Measurements from ENCODE around the gene NSUN2. TPM values are rescaled to one million over a fixed set of nuclear protein-coding genes. Genes with fewer than 3 reads are reported as not detected.
A peak's percentile ranks its signal among the peaks of the same experiment; 100 is the strongest.
"Not testable (repeated sequence)": the region's sequence is repeated elsewhere in the genome, so short reads cannot be mapped to it uniquely, and the experiment has no call there.

Gene NSUN2
- total RNA-seq, 1 donor from 2014 or later: 37.5 TPM

DNA sequence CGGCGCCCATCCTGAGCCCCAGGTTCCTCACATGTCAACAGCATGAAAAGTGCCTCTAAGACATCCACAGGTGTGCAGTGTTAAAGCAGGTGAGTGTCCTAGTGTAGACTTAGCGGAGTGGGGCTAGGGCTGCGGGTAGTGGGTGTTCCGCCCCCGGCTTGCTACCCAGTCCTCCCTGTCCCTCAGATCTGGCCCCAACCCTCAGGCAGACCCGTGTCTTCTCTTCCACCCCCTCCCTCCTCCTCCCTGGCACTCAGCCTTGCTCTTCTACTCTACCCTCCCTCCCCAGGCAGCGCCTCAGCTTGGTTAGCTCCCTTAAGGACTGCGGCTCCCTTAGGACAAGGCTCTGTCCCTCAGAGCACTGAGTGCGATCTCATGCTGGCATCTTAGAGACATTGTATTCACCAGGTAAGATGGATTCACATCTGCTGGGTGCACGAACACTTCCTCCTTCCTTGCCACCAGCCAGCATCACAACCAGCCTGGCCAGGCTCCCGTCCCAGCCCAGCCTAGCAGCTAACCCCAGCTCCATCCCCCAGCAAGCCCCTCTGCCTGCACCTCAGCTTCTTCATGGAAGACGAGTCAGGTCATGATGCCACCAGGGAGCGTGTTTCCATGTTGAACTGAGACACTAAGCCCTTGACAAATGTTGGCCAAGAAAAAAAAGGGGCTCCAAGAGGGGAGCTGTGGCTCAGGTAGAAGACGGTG, 46.8 kb downstream of the NSUN2 start:
- FAIRE-seq (no peak), DNase-seq (ENCODE audit: low spot score in 2 of 2) (no peak)

GRCh38 chr5:6585168-6585567, 47.7 kb downstream of the NSUN2 start:
- FAIRE-seq (no peak), DNase-seq (ENCODE audit: low spot score in 2 of 2) (no peak)

GRCh38 chr5:6584727-6585126, 48.1 kb downstream of the NSUN2 start:
- FAIRE-seq: no peak

GRCh38 chr5:6584101-6584645, 48.7 kb downstream of the NSUN2 start:
- FAIRE-seq (no peak), DNase-seq (ENCODE audit: low spot score in 2 of 2) (no peak)

More at GRCh38 chr5:6584727-6585126, 48.1 kb downstream of the NSUN2 start:
- no peak for DNase-seq (ENCODE audit: low spot score in 2 of 2)

- peak; percentile 67 to 82 for DNase-seq (ENCODE audit: low spot score in 2 of 2)
- FAIRE-seq: no peak
Measured at GRCh38 chr5:6583049-6583880, 49.6 kb downstream of the NSUN2 start.

DNA sequence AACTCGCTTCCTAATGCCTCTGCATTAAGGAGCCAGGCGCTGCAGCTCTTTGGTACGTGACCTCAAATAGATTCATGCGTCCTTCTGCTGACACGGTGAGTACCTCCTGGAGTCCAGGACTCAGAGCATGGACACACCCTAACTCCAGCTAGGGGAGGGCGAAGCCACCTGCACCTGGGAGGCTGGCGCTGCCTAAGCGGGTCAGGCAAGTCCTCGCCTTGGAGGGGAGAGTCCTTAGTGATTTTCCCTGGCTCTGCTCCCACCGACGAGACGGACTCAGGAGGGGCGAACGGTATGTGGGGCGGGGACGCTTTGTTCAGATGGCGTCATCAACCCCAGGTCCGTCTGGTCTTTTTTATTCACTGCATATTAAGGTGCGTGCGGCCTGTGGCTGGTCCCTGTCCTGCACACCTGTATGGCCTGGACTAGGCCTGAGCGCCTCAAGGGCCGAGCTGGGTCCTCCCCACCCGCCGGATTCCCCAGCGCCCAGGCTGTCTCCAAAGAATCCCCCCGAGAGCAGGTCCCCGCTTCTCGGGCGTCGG, 50.3 kb downstream of the NSUN2 start:
- DNase-seq (ENCODE audit: low spot score in 2 of 2) (no peak), FAIRE-seq (no peak)

DNA sequence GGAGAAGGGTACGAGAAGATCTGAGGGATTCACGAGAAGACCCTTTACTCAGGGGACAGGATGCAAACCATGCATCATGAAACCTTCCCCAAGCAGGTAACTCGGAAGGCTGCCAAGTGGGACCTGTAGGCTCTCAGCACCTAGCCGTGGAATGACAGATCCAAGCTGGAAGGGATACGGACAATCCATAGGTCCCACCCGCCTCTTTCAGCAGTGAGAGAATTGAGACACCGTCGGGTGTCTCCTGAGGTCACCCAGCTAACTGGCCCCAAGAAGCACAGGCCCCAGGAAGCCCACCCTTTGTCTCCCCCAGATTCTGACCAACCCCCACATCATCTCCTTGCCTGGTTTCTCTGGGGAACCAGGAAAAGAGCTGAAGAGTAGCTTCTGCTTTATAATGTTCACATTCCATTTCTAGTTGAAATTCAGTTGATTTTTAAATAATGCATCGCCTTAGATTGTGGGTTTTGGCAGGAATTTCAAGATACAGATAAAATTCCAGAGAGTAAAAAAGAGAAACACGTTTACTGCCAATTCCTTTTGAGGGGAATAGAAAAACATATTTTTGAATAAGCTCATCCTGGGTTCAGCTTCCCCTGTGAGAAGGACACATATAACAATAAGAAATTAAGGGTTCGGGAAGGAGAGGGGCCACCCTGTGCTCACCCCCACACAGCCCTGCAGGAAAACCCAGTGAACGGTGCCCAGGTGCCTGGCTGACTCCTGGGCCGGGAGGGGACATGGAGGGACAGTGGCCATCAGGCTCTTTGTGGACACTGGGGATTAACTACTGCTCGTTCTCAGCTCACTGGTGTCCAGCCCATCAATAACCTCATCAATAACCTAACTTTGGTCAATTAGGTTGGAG, 51.1 kb downstream of the NSUN2 start:
- DNase-seq (ENCODE audit: low spot score in 2 of 2) (no peak), FAIRE-seq (no peak)

- FAIRE-seq (no peak), DNase-seq (ENCODE audit: low spot score in 2 of 2) (no peak)
Measured at GRCh38 chr5:6581090-6581489, 51.8 kb downstream of the NSUN2 start.

- no peak for DNase-seq (ENCODE audit: low spot score in 2 of 2)
- FAIRE-seq: no peak
Measured at GRCh38 chr5:6579535-6579934, 53.3 kb downstream of the NSUN2 start.

DNA sequence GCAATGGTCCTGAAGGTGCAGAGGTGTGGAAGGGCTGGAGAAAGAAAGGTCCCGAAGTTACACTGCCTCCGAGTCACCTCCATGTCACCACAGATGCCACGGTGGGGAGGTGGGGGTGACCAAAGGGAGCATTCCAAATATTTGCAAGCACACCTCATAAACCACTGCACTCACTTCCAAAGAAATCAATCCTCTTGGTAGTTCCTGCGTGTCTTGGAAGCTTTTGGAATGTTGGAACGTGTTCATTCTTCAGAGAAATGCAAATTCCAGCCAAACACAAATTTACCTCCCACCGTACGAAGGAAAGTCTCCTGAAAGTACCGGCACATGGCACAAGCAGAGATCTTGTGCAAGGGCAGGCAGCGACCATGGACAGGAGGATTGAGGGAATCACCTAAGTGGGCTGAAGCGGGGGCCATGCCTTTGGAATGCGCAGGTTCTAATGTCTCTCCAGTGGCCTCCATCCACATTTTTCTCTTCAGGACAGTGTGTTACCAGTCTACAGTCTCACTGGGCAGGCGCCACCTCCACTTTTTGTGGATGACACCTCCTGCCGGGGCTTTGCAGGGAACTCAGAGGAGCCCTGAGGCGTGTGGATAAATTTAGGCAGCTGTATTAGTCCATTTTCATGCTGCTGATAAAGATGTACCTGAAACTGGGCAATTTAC, 54.0 kb downstream of the NSUN2 start:
- DNase-seq (ENCODE audit: low spot score in 2 of 2) (no peak), FAIRE-seq (no peak)

GRCh38 chr5:6576861-6577501, 55.9 kb downstream of the NSUN2 start:
- peak in 1 of 2 donors; percentile 53 for DNase-seq (ENCODE audit: low spot score in 2 of 2)
- no peak for FAIRE-seq

DNA sequence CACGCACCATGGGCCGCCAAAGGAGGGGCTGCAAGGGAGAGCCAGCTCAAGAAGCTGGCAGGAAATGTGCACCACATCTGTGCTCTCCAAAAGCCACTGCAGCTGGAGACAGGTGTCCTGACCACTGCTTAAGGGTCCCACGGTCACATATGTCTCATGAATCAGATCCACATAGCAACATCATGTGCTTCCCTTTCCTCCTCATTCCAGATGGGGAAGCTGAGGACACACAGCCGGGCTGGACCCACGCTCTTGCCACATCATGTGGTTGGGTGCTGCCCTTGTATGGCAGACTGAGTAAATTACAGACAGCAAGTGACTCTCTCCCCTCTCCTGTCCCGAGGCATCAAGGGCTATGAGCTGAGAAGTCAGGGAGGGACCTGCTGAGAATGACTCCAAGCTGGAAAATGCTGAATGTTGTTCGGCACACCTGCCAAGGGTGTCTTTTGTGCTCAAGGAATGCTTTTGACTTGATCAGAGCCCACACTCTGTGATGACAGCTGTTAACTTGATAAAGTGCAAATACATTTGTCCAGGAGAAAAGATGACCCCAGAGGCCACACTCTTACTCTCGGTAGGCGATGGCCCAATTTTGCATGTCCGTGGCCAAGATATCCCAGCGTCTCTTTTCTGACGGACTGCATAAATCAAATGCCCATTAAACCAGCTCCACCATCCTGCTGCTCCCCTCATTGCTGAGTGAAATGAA, 58.2 kb downstream of the NSUN2 start:
- DNase-seq (ENCODE audit: low spot score in 2 of 2): no peak
- no peak for FAIRE-seq

DNA sequence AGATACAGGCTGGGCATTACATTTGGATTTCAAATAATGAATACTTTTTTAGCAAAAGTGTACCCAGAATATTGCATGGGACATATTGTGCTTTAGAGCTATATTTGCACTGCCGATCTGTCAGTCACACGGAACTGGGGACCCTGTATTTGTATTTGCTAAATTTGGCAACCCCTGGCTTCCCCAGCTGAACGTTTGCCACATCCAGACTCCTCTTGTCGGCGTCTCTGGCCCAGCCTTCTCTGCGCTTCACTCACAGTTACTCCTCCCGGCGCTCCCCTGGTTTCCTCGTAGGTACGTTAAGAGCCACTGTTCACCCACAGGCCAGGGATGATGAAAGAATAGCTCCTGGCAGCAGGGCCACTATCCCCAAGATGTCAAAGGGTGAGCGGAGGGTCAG, 58.7 kb downstream of the NSUN2 start:
- DNase-seq (ENCODE audit: low spot score in 2 of 2) (no peak), FAIRE-seq (no peak)

DNA sequence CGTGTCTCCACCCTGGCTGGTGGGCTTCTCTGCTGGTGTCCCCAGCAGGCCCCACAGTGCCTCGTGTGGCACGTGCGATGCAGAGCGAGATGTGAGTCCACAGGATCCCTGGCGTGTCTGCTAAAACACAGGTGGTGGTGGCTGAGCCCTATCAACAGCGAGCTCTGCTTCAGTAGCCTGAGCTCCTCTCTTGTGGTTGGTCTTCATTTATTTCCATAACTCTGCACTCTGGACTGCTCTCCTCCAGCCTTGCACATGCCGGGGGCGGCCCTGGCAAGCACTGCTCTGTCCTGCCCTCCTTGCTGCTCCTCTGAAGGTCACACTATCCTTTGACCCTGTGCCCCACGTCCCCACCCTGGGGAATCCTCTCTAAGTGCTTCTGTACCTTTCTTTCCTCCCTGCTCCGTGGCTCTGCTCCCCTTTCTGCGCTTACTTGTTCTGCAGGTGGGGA, 59.2 kb downstream of the NSUN2 start:
- DNase-seq (ENCODE audit: low spot score in 2 of 2): no peak
- FAIRE-seq: no peak

GRCh38 chr5:6572825-6573380, 59.9 kb downstream of the NSUN2 start:
- DNase-seq (ENCODE audit: low spot score in 2 of 2) (no peak), FAIRE-seq (no peak)

DNA sequence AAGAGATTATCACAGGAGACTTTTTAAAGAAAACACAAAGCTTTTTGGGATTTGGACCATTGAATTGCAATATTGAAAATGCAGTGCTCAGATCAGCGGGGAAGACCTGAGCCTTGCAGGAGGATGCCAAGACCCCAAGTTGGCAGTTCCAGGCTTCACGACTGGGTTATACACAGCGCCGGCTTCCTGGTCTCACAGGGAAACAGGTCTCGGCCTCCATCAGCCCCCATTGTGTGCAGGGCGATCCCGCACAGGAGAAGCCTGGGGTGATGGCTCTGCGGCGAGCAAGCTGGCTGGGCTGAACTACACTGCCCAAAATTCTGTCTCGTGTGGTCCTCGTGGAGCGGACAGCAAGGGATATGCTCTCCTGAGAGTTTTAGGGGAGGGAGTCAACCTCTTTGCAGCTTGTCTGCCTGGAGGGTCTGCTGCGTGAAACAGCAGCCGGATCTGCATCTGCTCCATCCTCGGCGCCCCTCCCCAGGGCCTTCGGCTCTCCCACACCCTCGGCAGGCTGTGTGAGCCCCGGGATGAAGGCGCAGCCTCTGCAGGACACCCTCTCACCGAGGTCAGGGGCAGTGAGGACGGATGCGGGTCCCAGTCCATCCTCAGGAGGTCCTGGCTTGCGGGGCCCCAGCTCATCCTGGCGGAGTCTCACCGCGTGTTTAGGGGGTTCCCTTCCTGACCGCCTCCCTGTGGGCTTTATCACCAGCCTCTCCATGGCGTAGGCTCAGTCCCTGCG, 60.6 kb downstream of the NSUN2 start:
- FAIRE-seq: no peak
- no peak for DNase-seq (ENCODE audit: low spot score in 2 of 2)

DNA sequence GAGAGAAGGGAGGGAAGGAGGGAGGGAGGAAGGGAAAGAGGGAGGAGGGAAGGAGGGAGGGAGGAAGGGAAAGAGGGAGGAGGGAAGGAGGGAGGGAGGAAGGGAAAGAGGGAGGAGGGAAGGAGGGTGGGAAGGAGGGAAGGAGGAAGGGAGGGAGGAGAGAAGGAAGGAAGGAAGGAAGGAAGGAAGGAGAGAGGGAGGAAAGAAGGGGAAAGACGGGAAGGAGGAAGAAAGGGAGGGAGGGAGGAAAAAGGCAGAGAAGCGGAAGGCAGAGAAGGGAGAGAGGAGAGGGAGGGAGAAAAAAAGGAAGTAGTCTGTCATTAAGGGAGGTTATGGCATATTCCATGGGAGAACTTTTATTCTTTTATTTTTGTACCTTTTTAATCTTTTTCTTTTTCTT, 61.2 kb downstream of the NSUN2 start:
- DNase-seq (ENCODE audit: low spot score in 2 of 2); FAIRE-seq: not testable (repeated sequence)

DNA sequence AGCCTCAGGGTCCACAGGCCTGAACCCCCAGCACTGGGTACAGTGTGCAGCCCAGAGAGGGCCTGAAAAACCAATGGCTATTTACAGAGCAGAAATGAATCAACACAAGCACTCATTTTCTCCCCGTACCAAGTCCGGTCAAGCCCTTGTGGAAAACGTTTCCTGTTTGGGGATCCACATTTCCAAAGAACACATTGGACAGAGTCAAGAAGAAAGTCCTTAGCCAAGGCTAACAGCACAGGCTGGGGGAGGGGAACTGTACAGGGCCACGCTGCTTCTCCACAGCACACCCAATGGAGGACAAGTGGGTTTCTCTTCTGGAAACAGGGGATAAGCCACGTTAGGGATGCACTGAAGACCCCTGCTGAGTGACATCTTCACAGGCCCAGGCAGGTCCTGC, 62.3 kb downstream of the NSUN2 start:
- DNase-seq (ENCODE audit: low spot score in 2 of 2) (no peak), FAIRE-seq (no peak)
